Common myeloid progenitor, CD34-positive (primary cell): Measurements from ENCODE around the gene ETV6.

Source experiments
- CTCF ChIA-PET: fragments of 350-600 bp; sonication (Branson Sonifier 250); formaldehyde crosslinking; loops from one replicate; lab custom pipeline; 2021; ENCODE audit warnings: antibody characterized with exemption; lab: Charles Lee
- POLR2A ChIA-PET: fragments of 350-600 bp; sonication (Branson Sonifier 250); formaldehyde crosslinking; loops from one replicate; lab custom pipeline; 2021; ENCODE audit warnings: antibody characterized with exemption; lab: Charles Lee
- DNase-seq, 3 donors: peaks; one replicate each; pipeline versions ENCODE4 v3.0.0 to v3.0.0-alpha.2; 2013
- H3K27ac ChIP-seq, 2 experiments: 1 replicate in 1 of 2; 2 replicates in 1 of 2; pipeline ENCODE4 v1.7.0; 2013; ENCODE audit warnings: inconsistent platforms in 2 of 2, low read length in 2 of 2, mild to moderate bottlenecking in 2 of 2, low read depth in 1 of 2, moderate library complexity in 1 of 2; ENCODE audit not compliant: severe bottlenecking in 2 of 2, insufficient read depth in 1 of 2, poor library complexity in 1 of 2
- H3K27me3 ChIP-seq, 5 experiments: replicated peaks in 2 of 5; 1 replicate in 3 of 5; 2 replicates in 2 of 5; pipeline versions ENCODE4 v1.6.1 to v1.7.0; 2013; ENCODE audit warnings: low read length in 4 of 5, mild to moderate bottlenecking in 2 of 5, moderate library complexity in 2 of 5, inconsistent platforms in 1 of 5; ENCODE audit not compliant: insufficient read depth in 5 of 5, control insufficient read depth in 4 of 5
- H3K36me3 ChIP-seq, 4 experiments: 1 replicate in 2 of 4; 2 replicates in 2 of 4; pipeline versions ENCODE4 v1.6.1 to v1.7.0; 2013; ENCODE audit warnings: low read length in 3 of 4, control low read depth in 1 of 4, mild to moderate bottlenecking in 1 of 4; ENCODE audit not compliant: control insufficient read depth in 4 of 4, insufficient read depth in 4 of 4
- H3K4me1 ChIP-seq, 4 experiments: 1 replicate in 3 of 4; 2 replicates in 1 of 4; pipeline versions ENCODE4 v1.6.1 to v1.7.1; 2013; ENCODE audit warnings: low read length in 3 of 4, mild to moderate bottlenecking in 3 of 4, control low read depth in 1 of 4, inconsistent platforms in 1 of 4, moderate library complexity in 1 of 4; ENCODE audit not compliant: control insufficient read depth in 4 of 4, insufficient read depth in 4 of 4; ENCODE audit errors: control extremely low read depth in 1 of 4
- H3K4me3 ChIP-seq, 7 experiments: 1 replicate in 4 of 7; 2 replicates in 3 of 7; pipeline versions ENCODE4 v1.5.1 to v1.7.0; 2013; ENCODE audit warnings: mild to moderate bottlenecking in 7 of 7, low read length in 6 of 7, moderate library complexity in 6 of 7, inconsistent platforms in 2 of 7, low read depth in 2 of 7, control low read depth in 1 of 7; ENCODE audit not compliant: insufficient read depth in 4 of 7, control insufficient read depth in 1 of 7; ENCODE audit errors: extremely low read depth in 1 of 7
- H3K9me3 ChIP-seq, 5 experiments: 1 replicate in 4 of 5; 2 replicates in 1 of 5; pipeline versions ENCODE4 v1.6.1 to v1.7.1; 2013; ENCODE audit warnings: low read length in 4 of 5, mild to moderate bottlenecking in 2 of 5, inconsistent platforms in 1 of 5, low read depth in 1 of 5, moderate library complexity in 1 of 5; ENCODE audit not compliant: control insufficient read depth in 4 of 5, insufficient read depth in 2 of 5; ENCODE audit errors: control extremely low read depth in 1 of 5
- WGBS: methylation state at CpG from one replicate; pipeline ENCODE4 v1.1.5; 2013; ENCODE audit not compliant: insufficient coverage; 5-methylcytosine and 5-hydroxymethylcytosine counted together

Gene ETV6

DNA sequence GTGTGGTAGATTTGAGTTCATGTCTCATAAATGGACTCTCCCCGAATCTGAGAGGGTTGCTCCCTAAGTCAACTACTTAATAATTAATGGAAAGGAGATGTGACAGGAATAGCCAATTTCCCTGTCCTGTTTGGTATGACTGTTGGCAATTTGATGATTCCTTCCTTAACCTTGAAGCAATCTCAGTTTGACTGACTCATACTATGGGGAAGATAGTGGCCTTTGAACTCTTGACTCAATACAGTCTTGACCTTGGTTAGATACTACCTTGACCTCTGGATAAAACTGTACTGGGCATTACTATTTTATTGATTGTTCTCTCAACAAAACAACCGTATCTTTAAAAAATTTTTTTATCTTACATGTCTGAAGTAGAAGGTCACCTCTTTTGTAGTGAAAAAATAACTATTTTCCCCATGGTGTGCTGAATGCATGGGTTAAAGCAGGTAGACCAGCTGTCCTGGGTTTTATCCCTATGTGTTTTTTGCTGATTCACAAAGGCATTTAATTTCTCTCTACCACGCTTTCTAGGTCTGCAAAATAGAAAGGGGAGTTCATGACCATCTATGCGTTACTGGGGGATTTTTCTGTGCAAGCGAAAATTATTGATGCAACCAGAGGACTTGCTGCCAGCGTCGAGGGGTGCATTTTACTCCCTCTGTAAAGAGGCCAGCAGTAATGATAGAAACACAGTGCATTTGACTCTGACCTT, 80.1 kb downstream of the ETV6 start:
- peaks cover 35 to 84% (median 72%) of the 10 kb centered on the region in 4 experiments for H3K4me1 ChIP-seq
- WGBS = 83% methylated on average over 6 of the region's 7 CpGs
- no peak overlapping the region for H3K4me3 ChIP-seq
- H3K36me3 ChIP-seq = peaks cover 6 to 67% (median 30%) of the 10 kb centered on the region in 4 experiments
- H3K27me3 ChIP-seq = no peaks in the 10 kb centered on the region
- POLR2A ChIA-PET = interaction anchor here (0.8 kb wide), 1 partner anchor 16 kb away, joined by 3 read pairs; no protein-coding TSS in a partner anchor
- CTCF ChIA-PET = interaction anchor here (1.0 to 4.0 kb wide), 2 partner anchors 15 to 50 kb away, joined by 3 to 26 read pairs; no protein-coding TSS in a partner anchor
- DNase-seq = no peak
- no peaks in the 10 kb centered on the region for H3K9me3 ChIP-seq
- peak overlapping the region; percentile 36 to 42 for H3K27ac ChIP-seq

DNA sequence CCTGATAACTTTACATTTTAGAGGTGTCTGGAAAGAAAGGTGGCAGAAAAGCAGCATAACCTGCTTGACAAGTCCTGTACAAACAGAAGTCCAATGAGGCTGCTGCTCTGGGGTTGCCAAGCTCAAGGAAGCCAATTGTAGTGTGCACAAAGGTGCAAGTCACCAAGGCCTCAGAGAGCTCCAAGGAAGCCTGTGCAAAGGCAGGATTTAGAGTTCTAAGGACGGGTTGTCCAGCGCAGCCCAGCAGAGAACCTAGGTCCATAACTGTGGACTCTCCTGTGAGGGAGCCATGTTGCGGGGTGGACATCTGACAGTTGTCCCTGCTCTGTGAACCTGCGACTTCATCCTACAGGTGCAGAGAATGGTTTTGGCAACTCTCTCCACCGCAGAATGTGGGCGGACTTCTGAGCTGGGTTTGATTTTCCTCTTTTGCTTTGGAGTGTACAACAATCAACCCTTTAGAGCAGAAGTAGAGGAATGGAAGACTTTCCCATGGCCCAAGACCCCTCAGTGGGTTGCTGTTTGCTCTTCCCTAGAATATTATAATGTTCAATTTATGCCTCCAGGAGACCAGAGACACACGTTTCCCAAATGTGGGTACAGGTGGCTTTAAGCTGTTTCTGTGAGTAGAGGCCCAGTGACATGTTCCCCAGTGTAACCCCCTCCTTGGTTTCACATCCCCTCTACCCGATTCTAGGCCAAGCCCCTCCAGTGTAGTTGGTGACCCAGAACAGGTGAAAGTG, 81.0 kb downstream of the ETV6 start:
- ChIA-PET POLR2A (interaction anchor here (0.6 to 1.4 kb wide), 3 partner anchors 67 to 220 kb away, joined by 3 to 9 read pairs (median 4); no protein-coding TSS in a partner anchor), CTCF (interaction anchor here (0.8 to 4.0 kb wide), 6 partner anchors 8 to 82 kb away, joined by 3 to 26 read pairs (median 6); no protein-coding TSS in a partner anchor)
- peak in 1 of 3 donors; percentile 38 for DNase-seq
- Histone ChIP-seq H3K4me1 (peaks cover 35 to 80% (median 70%) of the 10 kb centered on the region in 4 experiments), H3K27me3 (no peaks in the 10 kb centered on the region), H3K9me3 (no peaks in the 10 kb centered on the region), H3K36me3 (peaks cover 6 to 66% (median 29%) of the 10 kb centered on the region in 4 experiments), H3K4me3 (no peak overlapping the region), H3K27ac (peak overlapping the region; percentile 4 to 70)
- 85% methylated on average over 5 of the region's 8 CpGs for WGBS

DNA sequence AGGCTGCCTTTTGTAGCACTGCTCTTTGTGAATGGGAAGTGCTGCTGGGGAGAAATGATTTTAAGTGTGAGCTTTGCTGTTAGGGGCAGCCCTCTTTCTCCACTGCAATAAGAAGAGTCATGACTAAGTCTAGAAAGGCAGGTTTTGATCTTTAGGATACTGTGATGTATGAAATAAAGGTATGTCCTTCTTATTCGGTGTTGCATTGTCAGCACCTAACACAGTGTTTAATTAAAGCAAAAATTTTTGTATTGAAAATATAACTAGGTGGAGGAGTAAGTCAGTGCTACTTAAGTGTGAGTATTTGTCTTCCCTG, 81.5 kb downstream of the ETV6 start:
- peaks cover 35 to 76% (median 66%) of the 10 kb centered on the region in 4 experiments for H3K4me1 ChIP-seq
- CTCF ChIA-PET = interaction anchor here (0.8 to 4.0 kb wide), 7 partner anchors 9 to 82 kb away, joined by 3 to 26 read pairs (median 4); no protein-coding TSS in a partner anchor
- POLR2A ChIA-PET = interaction anchor here (0.6 to 1.4 kb wide), 3 partner anchors 67 to 219 kb away, joined by 3 to 9 read pairs (median 4); no protein-coding TSS in a partner anchor

DNA sequence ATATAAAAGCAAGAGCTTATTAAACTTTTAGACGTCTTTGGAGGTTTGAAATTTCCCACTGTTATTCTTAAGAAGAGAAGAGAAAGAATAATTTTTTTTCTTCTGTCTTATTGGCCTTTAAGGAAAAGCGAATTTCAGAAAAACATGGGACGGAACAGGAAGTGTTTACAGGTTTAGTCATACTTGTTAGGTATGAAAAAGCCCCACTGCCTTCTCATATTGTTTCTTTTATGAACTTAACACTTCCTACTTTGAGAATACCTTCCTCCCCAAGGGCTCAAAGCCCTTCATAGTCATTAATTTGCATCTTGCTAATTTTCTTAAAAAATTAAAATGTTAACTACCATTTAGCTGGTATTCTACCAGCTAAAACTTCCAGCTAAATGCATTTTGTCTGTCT, 82.0 kb downstream of the ETV6 start:
- H3K4me3 ChIP-seq = no peak overlapping the region

More for the DNA sequence above, 81.5 kb downstream of the ETV6 start:
- Histone ChIP-seq H3K36me3 (peaks cover 5 to 65% (median 27%) of the 10 kb centered on the region in 4 experiments), H3K27me3 (no peaks in the 10 kb centered on the region), H3K9me3 (no peaks in the 10 kb centered on the region), H3K27ac (peak overlapping the region; percentile 4 to 70), H3K4me3 (no peak overlapping the region)
- DNase-seq = no peak
- 100% methylated on average over 1 of the region's 1 CpG for WGBS

DNA sequence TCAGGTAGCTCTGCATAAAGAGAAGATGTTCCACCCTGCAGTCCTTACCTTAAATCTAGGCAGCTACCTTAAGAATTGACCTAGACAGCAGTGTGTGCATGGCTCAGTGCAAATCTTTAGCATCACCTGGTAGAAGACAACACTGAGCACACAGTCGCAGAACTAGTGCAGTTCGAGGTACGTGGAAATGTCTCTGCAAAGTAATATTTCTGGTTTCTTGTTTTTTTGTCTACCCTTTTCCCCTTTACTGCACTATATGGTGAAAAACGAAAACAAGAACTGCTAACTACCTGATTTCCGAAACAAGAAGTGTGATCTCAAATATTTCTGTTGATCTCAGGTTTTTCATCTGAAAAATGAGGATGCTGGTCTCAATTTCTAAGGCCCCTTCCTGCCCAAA, 82.5 kb downstream of the ETV6 start:
- Histone ChIP-seq H3K36me3 (peaks cover 2 to 65% (median 20%) of the 10 kb centered on the region in 4 experiments), H3K9me3 (no peaks in the 10 kb centered on the region), H3K27me3 (no peaks in the 10 kb centered on the region), H3K27ac (peak overlapping the region in 1 of 2 experiments; percentile 70), H3K4me3 (no peak overlapping the region), H3K4me1 (peaks cover 37 to 76% (median 62%) of the 10 kb centered on the region in 4 experiments)
- CTCF ChIA-PET = interaction anchor here (0.6 to 4.0 kb wide), 8 partner anchors 10 to 302 kb away, joined by 3 to 26 read pairs (median 4); no protein-coding TSS in a partner anchor
- POLR2A ChIA-PET = interaction anchor here (1.4 kb wide), 1 partner anchor 67 kb away, joined by 3 read pairs; no protein-coding TSS in a partner anchor
- WGBS = 89% methylated on average over 5 of the region's 5 CpGs
- DNase-seq = no peak

More for the DNA sequence above, 82.0 kb downstream of the ETV6 start:
- ChIA-PET POLR2A (interaction anchor here (0.6 to 1.4 kb wide), 2 partner anchors 67 to 219 kb away, joined by 3 to 9 read pairs; no protein-coding TSS in a partner anchor), CTCF (interaction anchor here (0.6 to 4.0 kb wide), 7 partner anchors 9 to 145 kb away, joined by 3 to 26 read pairs (median 4); no protein-coding TSS in a partner anchor)
- WGBS = no CpG with 5 or more reads among the region's 3 CpGs
- Histone ChIP-seq H3K36me3 (peaks cover 2 to 65% (median 24%) of the 10 kb centered on the region in 4 experiments), H3K27ac (peak overlapping the region; percentile 4 to 70), H3K9me3 (no peaks in the 10 kb centered on the region), H3K27me3 (no peaks in the 10 kb centered on the region), H3K4me1 (peaks cover 35 to 76% (median 63%) of the 10 kb centered on the region in 4 experiments)
- peak in 1 of 3 donors; percentile 44 for DNase-seq

DNA sequence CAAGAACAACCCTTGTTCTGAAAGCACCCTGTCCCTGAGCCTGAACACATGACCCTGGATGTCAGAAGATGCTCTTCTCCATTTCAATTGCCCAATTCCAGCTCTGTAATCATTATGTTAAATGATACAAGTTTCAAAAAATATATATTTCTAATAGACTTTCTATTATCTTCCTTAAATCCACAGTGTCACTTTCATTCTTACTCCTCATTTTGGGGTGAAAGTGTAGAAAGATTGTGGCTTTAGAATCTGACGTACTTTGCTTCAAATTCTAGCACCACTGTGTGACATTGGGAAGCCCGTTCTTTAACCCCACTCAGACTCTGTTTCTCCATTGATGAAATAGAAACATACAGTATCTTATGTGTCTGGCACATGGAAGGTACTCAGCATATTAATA, 83.2 kb downstream of the ETV6 start:
- no CpG with 5 or more reads among the region's 2 CpGs for WGBS
- no peaks in the 10 kb centered on the region for H3K9me3 ChIP-seq
- no peak overlapping the region for H3K4me3 ChIP-seq
- DNase-seq = no peak
- peaks cover 40 to 76% (median 63%) of the 10 kb centered on the region in 4 experiments for H3K4me1 ChIP-seq
- ChIA-PET CTCF (interaction anchor here (0.8 to 4.0 kb wide), 5 partner anchors 11 to 302 kb away, joined by 3 to 26 read pairs (median 4); no protein-coding TSS in a partner anchor), POLR2A (no interaction called here)
- peaks cover 2 to 61% (median 16%) of the 10 kb centered on the region in 4 experiments for H3K36me3 ChIP-seq
- no peaks in the 10 kb centered on the region for H3K27me3 ChIP-seq
- peak overlapping the region in 1 of 2 experiments; percentile 5 for H3K27ac ChIP-seq
